Smooth muscle cell (in vitro differentiated cells): ENCODE results near the gene FAM186B. TPM values are rescaled to one million over a fixed set of nuclear protein-coding genes. Genes with fewer than 3 reads are reported as not detected.

Experiments used
- DNase-seq: peaks from one replicate; lab custom pipeline; 2025; ENCODE audit not compliant: unreplicated experiment; lab: John Stamatoyannopoulos, UW
- H2AFZ ChIP-seq: fragments of 200-600 bp; sonication (generic); 2 replicates; pipeline ENCODE4 v1.6.0; 2016; ENCODE audit warnings: antibody characterized with exemption, low read depth, mild to moderate bottlenecking
- H3F3A ChIP-seq: fragments of 200-600 bp; sonication (generic); 2 replicates; pipeline ENCODE4 v1.6.0; 2017; ENCODE audit warnings: antibody characterized with exemption, low read depth
- H3K27ac ChIP-seq: fragments of 200-600 bp; sonication (generic); 2 replicates; pipeline ENCODE4 v1.5.1; 2016; ENCODE audit warnings: low read depth, mild to moderate bottlenecking
- H3K27me3 ChIP-seq: fragments of 200-600 bp; sonication (generic); 2 replicates; pipeline ENCODE4 v1.6.1; 2016; ENCODE audit warnings: low read depth, mild to moderate bottlenecking
- H3K36me3 ChIP-seq: fragments of 200-600 bp; sonication (generic); 2 replicates; pipeline ENCODE4 v1.5.1; 2016; ENCODE audit warnings: low read depth
- H3K4me1 ChIP-seq: fragments of 200-600 bp; sonication (generic); 2 replicates; pipeline ENCODE4 v1.5.1; 2016; ENCODE audit warnings: low read depth
- H3K4me2 ChIP-seq: fragments of 200-600 bp; sonication (generic); 2 replicates; pipeline ENCODE4 v1.6.0; 2016; ENCODE audit warnings: mild to moderate bottlenecking
- H3K4me3 ChIP-seq: fragments of 200-600 bp; sonication (generic); 2 replicates; pipeline ENCODE4 v1.5.1; 2016; ENCODE audit warnings: mild to moderate bottlenecking
- H3K79me2 ChIP-seq: fragments of 200-600 bp; sonication (generic); 2 replicates; pipeline ENCODE4 v1.6.0; 2016; ENCODE audit warnings: low read depth, mild to moderate bottlenecking
- H3K9ac ChIP-seq: fragments of 200-600 bp; sonication (generic); 2 replicates; pipeline ENCODE4 v1.6.0; 2016; ENCODE audit warnings: low read depth
- H3K9me3 ChIP-seq: fragments of 200-600 bp; sonication (generic); replicated peaks from 2 replicates; pipeline ENCODE4 v1.5.1; 2016; ENCODE audit warnings: low read depth
- H4K20me1 ChIP-seq: fragments of 200-600 bp; sonication (generic); 2 replicates; pipeline ENCODE4 v1.6.0; 2016; ENCODE audit warnings: low read depth
- WGBS: methylation state at CpG from one replicate; pipeline ENCODE4 v1.1.7; 2016; ENCODE audit warnings: low lambda C conversion rate; 5-methylcytosine and 5-hydroxymethylcytosine counted together
- polyA plus RNA-seq: library from polyadenylated mRNA; unstranded; fragments of >200 nt; fragmentation: Nextera tagmentation; extraction: Ambion mirVana; gene quantifications from 2 replicates; pipeline ENCODE4 v1.2.1, GENCODE V29; 2016
- total RNA-seq: library from RNA; depleted of rRNA; stranded (reverse); fragments of >200 nt; gene quantifications from 2 replicates; pipeline ENCODE4 v1.2.3, GENCODE V29; 2014
- TF ChIP-seq, protein P1 (sequence below): fragments of 200-600 bp; sonication (generic); IDR thresholded peaks from 2 replicates; pipeline ENCODE4 v1.5.1; 2017; ENCODE audit warnings: borderline replicate concordance, mild to moderate bottlenecking, antibody characterized with exemption; ENCODE audit not compliant: insufficient read depth, poor library complexity, severe bottlenecking

Gene FAM186B
- total and polyA plus RNA-seq, 2 experiments from 2014 or later = 0.18 to 1.3 TPM

DNA sequence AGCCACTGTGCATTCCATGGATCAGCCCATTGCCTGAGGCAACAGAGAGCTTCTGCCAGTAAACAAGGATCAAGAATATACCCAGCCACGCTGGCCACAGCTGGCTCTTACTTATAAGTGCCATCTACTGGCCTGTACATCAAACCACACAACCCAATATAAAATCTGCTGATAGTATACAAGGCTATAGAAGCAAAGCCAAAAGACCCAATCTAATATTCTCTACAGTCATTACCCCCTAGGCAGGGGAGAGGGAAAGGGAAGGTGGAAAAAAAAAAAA, 4.4 kb upstream of the FAM186B start:
- no peak overlapping the region for H3K27ac ChIP-seq
- no peaks in the 10 kb centered on the region for H3F3A ChIP-seq
- H3K79me2 ChIP-seq = no peaks in the 10 kb centered on the region
- no peak for DNase-seq
- no peak overlapping the region for H3K4me3 ChIP-seq
- no peak overlapping the region for H2AFZ ChIP-seq
- 48% methylated on average over 1 of the region's 1 CpG for WGBS
- no peaks in the 10 kb centered on the region for H3K27me3 ChIP-seq
- H4K20me1 ChIP-seq = no peaks in the 10 kb centered on the region
- H3K4me2 ChIP-seq = no peak overlapping the region
- TF ChIP-seq, protein P1, sequence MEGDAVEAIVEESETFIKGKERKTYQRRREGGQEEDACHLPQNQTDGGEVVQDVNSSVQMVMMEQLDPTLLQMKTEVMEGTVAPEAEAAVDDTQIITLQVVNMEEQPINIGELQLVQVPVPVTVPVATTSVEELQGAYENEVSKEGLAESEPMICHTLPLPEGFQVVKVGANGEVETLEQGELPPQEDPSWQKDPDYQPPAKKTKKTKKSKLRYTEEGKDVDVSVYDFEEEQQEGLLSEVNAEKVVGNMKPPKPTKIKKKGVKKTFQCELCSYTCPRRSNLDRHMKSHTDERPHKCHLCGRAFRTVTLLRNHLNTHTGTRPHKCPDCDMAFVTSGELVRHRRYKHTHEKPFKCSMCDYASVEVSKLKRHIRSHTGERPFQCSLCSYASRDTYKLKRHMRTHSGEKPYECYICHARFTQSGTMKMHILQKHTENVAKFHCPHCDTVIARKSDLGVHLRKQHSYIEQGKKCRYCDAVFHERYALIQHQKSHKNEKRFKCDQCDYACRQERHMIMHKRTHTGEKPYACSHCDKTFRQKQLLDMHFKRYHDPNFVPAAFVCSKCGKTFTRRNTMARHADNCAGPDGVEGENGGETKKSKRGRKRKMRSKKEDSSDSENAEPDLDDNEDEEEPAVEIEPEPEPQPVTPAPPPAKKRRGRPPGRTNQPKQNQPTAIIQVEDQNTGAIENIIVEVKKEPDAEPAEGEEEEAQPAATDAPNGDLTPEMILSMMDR = no peak
- no peaks in the 10 kb centered on the region for H3K36me3 ChIP-seq
- H3K4me1 ChIP-seq = no peaks in the 10 kb centered on the region
- no peaks in the 10 kb centered on the region for H3K9me3 ChIP-seq
- H3K9ac ChIP-seq = no peak overlapping the region

DNA sequence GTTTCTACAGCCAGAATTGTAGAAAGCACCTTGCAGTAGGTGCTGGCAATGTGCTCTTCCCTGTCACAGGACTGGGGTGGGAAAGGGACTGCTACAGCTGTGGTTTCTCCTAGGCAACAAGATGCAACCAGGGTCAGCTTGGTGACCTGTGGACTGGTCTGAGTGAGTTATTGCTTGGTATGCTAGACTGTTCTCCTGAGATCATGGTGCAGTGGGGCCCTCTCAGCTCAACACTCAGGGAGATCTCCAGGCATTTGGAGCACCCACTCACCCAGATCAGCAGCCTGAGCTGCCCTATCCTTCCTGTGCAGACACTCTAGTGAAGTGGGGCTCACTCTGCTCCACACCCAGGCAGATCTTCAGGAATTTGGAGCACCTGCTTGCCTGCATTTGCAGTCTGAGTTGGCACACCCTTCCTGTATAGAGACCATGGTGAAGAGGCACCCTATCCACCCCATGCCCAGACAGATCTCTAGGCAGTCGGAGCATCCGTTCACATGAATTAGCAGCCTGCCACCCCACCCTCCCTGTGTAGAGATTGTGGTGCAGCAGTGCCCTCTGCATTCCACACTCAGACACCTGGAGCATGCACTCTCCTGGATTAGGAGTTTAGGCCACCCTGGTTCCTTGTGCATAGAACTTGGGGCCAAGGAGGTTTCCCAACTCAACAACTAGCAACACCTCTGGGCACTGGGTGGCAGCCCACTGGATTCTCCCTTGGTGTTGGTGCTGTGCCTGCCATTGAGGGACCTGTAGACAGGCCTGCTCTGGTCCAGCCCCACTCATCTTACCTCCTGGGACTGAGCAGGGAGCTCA, 3.8 kb upstream of the FAM186B start:
- no peak for DNase-seq
- no peak overlapping the region for H3K4me2 ChIP-seq

DNA sequence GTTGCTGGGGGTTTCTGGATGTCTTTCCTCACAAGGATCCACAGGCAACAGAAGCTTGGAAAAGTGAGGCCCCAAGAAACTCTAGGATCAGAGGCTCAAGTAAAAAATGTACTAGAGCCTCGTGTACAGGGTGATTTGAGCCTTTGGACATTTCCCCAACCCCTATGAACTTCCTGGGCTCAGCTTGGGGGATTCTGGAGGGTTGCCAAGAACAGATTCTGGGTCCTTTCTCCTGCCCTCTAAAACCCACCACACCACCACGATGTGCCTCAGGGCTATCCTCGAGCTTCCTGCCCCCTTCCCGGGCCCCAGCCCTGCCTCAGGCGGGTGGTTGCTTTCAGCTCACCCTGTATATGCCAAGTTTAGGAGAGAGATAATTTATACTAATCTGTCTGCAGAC, 583 bp downstream of the FAM186B start:
- Histone ChIP-seq H3K4me2 (no peak overlapping the region), H3K27me3 (no peaks in the 10 kb centered on the region), H3K79me2 (no peaks in the 10 kb centered on the region), H3K4me3 (no peak overlapping the region), H2AFZ (no peak overlapping the region), H3K36me3 (no peaks in the 10 kb centered on the region), H3K9ac (no peak overlapping the region), H3K9me3 (no peaks in the 10 kb centered on the region), H3K27ac (no peak overlapping the region), H3F3A (no peaks in the 10 kb centered on the region), H3K4me1 (no peaks in the 10 kb centered on the region), H4K20me1 (no peaks in the 10 kb centered on the region)
- WGBS = 58% methylated on average over 5 of the region's 5 CpGs
- TF ChIP-seq, protein P1 = no peak
- DNase-seq = no peak

More for the DNA sequence above, 3.8 kb upstream of the FAM186B start:
- 91% methylated on average over 2 of the region's 2 CpGs for WGBS
- H3K27ac ChIP-seq = no peak overlapping the region
- H3K9me3 ChIP-seq = no peaks in the 10 kb centered on the region
- no peak overlapping the region for H3K4me3 ChIP-seq
- H3K27me3 ChIP-seq = no peaks in the 10 kb centered on the region
- H3K9ac ChIP-seq = no peak overlapping the region
- H2AFZ ChIP-seq = no peak overlapping the region
- TF ChIP-seq, protein P1 = no peak
- no peaks in the 10 kb centered on the region for H3K4me1 ChIP-seq
- no peaks in the 10 kb centered on the region for H3F3A ChIP-seq
- no peaks in the 10 kb centered on the region for H3K36me3 ChIP-seq
- no peaks in the 10 kb centered on the region for H4K20me1 ChIP-seq
- no peaks in the 10 kb centered on the region for H3K79me2 ChIP-seq

DNA sequence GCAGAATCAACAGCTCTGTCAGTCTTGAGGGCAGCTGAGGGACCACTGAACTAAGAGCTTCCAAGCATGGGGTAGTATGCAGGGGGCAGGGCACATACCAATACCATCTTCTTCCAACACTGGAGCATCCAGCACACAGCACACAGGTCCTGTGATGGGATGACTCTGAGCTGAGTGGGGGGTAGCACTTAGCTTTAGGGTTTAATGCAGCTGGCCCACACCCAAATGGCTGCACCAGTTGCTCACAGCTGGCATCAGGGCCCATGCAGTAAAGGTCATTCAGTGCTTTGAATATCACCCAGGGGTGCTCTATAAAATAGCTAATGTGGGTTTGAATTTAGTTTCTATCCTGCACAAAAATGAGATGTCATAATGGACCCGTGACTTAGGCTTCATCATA, 1.7 kb downstream of the FAM186B start:
- H2AFZ ChIP-seq = no peak overlapping the region
- H3K27me3 ChIP-seq = no peaks in the 10 kb centered on the region
- no peak overlapping the region for H3K4me3 ChIP-seq
- H4K20me1 ChIP-seq = no peaks in the 10 kb centered on the region
- H3K4me1 ChIP-seq = no peaks in the 10 kb centered on the region
- 92% methylated on average over 1 of the region's 1 CpG for WGBS
- no peak overlapping the region for H3K27ac ChIP-seq
- H3K9me3 ChIP-seq = no peaks in the 10 kb centered on the region
- H3K9ac ChIP-seq = no peak overlapping the region
- no peaks in the 10 kb centered on the region for H3K79me2 ChIP-seq
- no peak overlapping the region for H3K4me2 ChIP-seq
- no peaks in the 10 kb centered on the region for H3F3A ChIP-seq
- H3K36me3 ChIP-seq = no peaks in the 10 kb centered on the region
- no peak for DNase-seq
- TF ChIP-seq, protein P1 = no peak
